Measurements from ENCODE around the gene OSBPL10.
"Not testable (repeated sequence)": the region's sequence is repeated elsewhere in the genome, so short reads cannot be mapped to it uniquely, and the experiment has no call there.

Gene OSBPL10

DNA sequence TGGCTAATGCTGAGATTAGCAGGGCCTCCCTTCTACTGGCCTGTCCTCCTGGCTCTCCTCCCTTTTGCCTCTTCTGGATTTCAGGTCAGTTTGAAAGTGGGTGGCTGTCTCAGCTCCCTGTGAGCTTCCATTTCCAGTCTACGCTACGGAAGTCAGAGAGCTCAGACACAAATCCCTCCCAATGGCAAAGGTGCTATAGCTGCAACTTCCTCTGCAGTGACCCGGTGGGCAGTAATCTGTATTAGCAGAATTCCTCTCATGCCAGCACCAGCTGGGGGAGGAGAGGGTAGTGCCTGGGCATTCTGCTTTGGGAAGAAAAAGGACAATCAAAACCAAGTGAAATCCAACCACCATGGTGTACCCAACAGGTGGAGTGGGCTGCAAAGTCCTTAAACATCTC, 276.9 kb downstream of the OSBPL10 start:
- DNase-seq (ENCODE audit: low read depth): no peak

- no peak for DNase-seq (ENCODE audit: low read depth)
Observed at GRCh38 chr3:31701286-31701685, 279.8 kb downstream of the OSBPL10 start.

DNA sequence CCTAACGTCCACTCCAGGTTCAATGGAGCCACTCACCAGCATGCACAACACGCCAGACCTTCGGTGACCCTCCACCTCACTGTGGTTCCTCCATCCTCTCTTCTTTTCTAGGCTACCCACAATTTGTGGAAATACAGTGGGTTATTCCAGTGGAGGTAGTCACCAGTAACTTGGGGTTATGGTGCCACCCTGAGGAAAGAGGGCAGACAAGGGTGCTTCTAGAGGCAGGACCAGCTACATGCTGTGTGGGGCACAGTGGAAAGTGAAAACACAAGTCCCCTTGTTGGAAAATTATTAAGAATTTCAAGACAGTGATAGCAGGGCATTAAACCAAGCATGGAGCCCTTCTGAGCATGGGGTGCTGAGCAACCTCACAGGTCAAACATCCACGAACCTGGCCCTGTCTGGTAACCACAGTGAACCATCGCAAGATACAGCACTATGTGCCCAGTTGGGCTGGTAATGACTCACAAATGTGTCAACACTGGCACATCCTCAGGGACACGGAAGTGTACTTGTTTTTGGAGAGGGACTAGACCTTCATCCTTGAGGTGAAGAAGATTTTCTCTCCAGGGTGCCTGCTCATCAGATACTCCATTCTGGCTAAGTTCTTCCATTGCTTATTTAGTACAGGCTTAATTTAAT, 281.6 kb downstream of the OSBPL10 start:
- no peak for DNase-seq (ENCODE audit: low read depth)

GRCh38 chr3:31696815-31697548, 284.1 kb downstream of the OSBPL10 start:
- DNase-seq (ENCODE audit: low read depth): no peak

DNA sequence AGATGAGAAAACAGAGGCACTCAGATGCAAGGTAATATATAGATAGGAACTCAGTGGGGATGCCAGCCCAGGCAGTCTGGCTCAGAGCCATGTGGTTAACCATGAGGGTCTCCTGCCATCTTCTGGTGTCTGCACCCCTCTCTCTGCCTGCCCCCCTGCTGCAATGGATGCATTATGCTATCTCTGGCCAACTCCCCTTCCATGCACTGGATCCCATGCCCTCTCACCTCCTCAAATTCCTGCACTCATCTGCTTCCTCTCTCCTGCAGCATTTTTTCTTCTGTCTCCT, 285.1 kb downstream of the OSBPL10 start:
- no peak for DNase-seq (ENCODE audit: low read depth)

DNA sequence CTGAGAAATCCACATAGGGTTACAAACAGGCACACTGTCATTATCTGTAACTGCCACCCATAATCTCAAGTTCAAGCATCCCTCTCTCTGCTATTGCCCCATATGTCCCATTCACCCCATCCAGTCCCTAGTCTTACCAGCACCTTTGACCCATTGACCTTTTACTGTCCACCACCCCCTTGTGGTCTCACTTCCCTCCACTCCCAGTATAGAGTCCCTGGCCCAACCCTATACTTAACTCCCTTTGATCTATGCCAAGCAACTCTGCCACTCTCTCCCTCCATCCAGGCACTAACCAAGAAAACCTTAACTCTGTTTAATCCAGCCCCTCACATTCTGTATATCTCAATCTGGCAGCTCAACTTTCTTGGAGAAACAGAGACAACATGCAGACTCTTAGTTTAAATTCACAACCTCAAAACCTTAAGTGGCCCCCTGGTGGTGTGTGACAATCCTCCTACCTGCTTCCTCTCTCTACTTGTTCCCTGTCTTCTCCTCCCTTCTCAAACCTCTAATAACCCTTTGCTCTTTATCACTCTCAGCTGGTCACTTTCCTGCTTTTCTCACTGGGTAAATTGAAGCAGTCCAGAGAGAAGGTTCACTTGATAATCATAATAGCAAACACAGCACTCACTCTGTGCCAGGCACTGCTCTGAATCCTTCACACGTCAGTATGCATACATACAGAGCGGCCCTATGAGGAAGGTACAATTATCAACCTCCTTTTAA, 285.6 kb downstream of the OSBPL10 start:
- no peak for DNase-seq (ENCODE audit: low read depth)

DNA sequence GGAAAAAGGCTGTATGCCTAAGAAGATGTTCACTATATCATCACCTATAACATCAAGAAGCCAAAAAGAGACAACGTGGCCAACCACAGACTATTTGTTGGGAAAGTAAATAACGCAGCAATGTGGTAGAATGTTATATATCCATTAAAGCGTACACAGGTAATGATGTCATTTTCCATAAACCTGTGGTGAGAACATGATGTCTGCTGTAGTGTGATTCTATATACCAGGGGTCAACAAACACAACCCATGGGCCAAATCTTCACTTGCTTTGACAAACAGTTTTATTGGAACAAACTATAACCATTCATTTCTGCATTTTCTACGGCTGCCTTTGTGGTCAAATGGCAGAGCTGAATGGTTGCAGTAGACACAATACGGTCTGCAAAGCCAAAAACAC, 287.7 kb downstream of the OSBPL10 start:
- no peak for DNase-seq (ENCODE audit: low read depth)

DNA sequence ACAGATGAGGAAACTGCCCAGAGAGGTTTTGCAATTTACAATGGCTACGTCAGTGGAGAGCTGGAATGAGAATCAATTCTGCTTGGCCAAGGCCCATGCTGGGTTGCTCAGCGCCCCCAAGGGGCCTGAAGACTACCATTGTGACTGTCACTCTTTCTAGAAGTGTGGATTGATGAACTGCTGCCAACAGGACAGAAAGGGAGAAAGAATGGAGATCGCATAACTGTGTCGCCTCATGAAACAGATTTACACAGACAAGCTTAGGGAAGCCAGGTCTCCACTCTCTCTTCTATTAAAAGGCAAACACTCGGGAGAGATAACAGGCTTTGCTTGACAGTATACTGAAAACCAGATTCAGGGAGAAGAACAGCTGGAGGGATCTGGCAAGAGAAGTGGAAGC, 288.3 kb downstream of the OSBPL10 start:
- no peak for DNase-seq (ENCODE audit: low read depth)

DNA sequence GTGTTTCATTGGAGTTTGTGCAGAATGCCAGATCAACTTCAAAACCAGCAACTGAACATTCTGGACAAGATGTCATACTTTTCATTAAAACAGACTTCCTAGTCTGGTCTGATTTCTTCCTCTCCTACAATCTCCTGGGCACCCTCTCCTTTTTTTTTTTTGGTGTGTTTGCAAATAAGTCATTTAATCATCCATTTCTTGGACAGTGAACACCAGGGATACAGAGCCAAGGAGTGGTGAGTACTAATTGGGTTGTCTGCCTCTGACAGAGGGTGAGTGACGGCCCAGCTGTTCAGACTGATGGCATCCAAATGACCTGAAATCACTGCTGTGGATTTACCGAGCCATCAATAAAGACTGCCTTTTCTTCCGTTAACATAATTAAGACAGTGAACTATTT, 290.3 kb downstream of the OSBPL10 start:
- DNase-seq (ENCODE audit: low read depth): no peak

DNA sequence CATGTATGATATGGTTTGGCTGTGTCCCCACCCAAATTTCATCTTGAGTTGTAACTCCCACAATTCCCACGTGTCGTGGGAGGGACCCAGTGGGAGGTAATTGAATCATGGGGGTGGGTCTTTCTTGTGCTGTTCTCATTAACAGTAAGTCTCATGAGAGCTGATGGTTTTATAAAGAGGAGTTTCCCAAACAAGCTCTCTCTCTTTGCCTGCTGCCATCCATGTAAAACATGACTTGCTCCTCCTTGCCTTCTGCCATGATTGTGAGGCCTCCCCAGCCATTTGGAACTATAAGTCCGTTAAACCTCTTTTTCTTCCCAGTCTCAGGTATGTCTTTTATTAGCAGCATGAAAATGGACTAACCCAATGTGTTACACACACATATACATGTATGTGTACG, 291.5 kb downstream of the OSBPL10 start:
- not testable (repeated sequence) for DNase-seq (ENCODE audit: low read depth)

DNA sequence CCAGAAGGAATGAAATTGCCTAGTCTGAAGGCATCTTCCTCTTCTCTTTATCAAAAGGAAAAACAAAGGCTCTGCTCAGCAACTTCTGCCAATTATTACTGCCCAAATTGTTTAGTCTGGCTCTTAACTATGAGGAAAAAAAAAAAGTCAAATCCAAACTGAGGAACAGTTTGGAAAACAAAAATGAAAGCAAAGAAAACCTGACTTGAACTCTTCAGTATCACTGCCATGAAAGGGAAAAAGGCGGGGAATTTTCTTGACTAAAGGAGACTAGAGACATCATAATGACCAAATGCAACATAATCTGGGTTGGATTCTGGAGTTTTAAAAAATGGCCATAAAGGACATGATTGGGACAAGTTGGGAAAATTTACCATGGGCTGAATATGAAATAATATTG, 292.1 kb downstream of the OSBPL10 start:
- no peak for DNase-seq (ENCODE audit: low read depth)

- no peak for DNase-seq (ENCODE audit: low read depth)
Observed at GRCh38 chr3:31687020-31687802, 293.9 kb downstream of the OSBPL10 start.

GRCh38 chr3:31680072-31680870, 300.8 kb downstream of the OSBPL10 start:
- no peak for DNase-seq (ENCODE audit: low read depth)

DNA sequence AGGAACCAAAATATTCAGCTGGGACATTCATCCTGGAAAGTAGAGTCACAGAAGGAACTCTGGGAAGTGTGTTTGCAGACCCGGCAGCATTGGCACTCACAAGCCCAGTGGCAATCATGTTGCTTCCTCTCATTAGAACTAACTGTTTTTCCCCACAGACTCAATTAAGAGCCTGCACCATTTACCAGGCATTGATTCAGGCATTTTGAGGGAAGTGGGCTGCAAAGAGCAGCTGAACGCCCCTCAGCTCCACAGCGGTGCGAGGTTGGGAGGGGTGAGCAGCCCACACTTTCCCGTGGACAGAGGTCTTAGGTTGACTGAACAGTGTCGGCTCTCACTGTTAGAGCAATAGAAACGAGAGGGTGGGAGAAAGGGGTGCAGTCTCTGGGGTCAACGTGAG, 304.5 kb downstream of the OSBPL10 start:
- DNase-seq (ENCODE audit: low read depth): no peak

DNA sequence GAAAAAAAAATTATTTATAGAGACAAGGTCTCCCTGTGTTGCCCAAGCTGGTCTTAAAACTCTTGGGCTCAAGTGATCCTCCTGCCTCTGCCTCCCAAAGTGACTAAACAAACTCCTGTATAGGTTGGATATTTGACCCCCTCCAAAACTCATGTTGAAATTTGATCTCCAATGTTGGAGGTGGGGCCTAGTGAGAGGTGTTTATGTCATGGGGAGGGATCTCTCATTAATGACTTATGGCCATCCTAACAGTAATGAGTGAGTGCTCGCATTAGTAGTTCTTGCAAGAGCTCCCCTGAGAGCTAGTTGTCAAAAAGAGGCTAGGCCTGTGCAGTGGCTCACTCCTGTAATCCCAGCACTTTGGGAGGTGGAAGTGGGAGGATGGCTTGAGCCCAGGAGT, 307.1 kb downstream of the OSBPL10 start:
- DNase-seq (ENCODE audit: low read depth): no peak

DNA sequence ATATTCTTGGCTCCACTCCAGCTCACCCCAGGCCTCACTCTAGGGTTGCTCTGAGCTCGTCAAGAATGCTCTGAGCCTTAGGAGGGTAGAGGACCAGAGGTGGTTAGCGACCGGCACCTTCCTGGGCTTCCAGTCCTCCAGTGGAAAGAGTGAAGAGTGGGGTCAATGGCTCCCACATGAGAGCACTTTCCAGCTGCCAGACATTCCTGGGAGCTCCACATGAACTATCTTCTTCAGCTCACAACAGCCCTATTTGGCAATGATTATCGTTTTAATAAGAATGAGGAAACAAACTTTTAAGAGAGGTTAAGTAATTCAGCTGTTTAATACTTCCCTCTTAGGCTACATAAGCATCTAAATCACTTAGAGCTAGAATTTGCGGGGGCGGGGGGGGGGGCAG, 309.1 kb downstream of the OSBPL10 start:
- no peak for DNase-seq (ENCODE audit: low read depth)

DNA sequence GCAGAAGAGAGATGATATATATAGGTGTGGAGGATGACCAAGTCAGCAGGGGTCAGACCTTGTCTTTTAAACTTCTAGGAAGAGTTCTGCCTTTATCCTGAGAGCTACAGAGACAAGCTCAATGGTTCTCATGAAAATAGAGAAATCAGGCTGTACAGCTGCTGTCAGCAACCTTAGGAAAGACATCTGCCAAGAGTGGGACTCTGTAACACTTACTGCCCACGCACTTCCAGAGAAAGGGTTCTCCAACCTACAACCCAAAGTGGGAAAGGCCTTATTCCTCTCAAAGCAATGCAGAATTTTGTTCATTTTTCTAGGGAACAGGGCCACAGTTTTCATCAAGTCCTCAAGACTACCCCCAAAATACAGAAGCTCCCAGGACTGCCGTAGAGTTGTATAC, 309.6 kb downstream of the OSBPL10 start:
- no peak for DNase-seq (ENCODE audit: low read depth)

GRCh38 chr3:31670722-31671121, 310.3 kb downstream of the OSBPL10 start:
- DNase-seq (ENCODE audit: low read depth): no peak

- no peak for DNase-seq (ENCODE audit: low read depth)
Observed at GRCh38 chr3:31670136-31670535, 310.9 kb downstream of the OSBPL10 start.

GRCh38 chr3:31668242-31668641, 312.8 kb downstream of the OSBPL10 start:
- DNase-seq (ENCODE audit: low read depth): no peak

DNA sequence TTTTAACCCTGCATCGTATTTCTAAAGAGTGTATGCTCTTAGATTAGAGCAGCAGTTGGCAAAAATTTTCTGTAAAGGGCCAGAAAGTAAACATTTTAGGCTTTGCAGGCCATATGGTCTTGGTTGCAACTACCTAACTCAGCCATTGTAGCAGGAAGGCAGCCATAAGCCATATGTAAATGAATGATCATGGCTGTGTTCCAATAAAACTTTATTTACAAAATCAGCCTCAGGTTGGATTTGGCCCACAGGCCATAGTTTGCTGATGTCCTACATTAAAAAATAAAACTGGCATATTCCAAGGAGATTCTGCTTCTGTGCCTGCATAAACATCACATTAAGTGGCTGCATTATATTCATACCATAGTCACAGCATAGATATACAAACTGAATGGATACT, 313.5 kb downstream of the OSBPL10 start:
- DNase-seq (ENCODE audit: low read depth): no peak

- no peak for DNase-seq (ENCODE audit: low read depth)
Observed at GRCh38 chr3:31664031-31664430, 317.0 kb downstream of the OSBPL10 start.

Data from activated T-cell treated with anti-CD3 and anti-CD28 coated beads for 24 hours (primary cell).